Measurements from ENCODE around the gene PALS2. TPM values are rescaled to one million over a fixed set of nuclear protein-coding genes. Genes with fewer than 3 reads are reported as not detected.

PALS2 gene
- total RNA-seq, 2 donors from 2014 or later: 14.0 to 22.6 TPM

- Mint-ChIP-seq H3K9me3 (peaks cover 4% of the 10 kb centered on the region), H3K27ac (peak overlapping the region; percentile 58), H3K27me3 (no peaks in the 10 kb centered on the region), H3K4me1 (peaks cover 5% of the 10 kb centered on the region), H3K36me3 (ENCODE audit: low read depth) (no peaks in the 10 kb centered on the region), H3K4me3 (no peak overlapping the region)
- no peak for ATAC-seq (replicated peaks)
These were observed 35.8 kb downstream of the PALS2 start for GRCh38 chr7:24609059-24609458.

- H3K9me3 Mint-ChIP-seq: peaks cover 4% of the 10 kb centered on the region
- H3K4me1 Mint-ChIP-seq: peaks cover 5% of the 10 kb centered on the region
- peak overlapping the region; percentile 58 for H3K27ac Mint-ChIP-seq
- H3K4me3 Mint-ChIP-seq: no peak overlapping the region
- ATAC-seq (replicated peaks): no peak
- no peaks in the 10 kb centered on the region for H3K27me3 Mint-ChIP-seq
- no peaks in the 10 kb centered on the region for H3K36me3 Mint-ChIP-seq (ENCODE audit: low read depth)
These were observed 36.3 kb downstream of the PALS2 start for GRCh38 chr7:24609570-24609969.

- Mint-ChIP-seq H3K4me1 (peaks cover 5% of the 10 kb centered on the region), H3K36me3 (ENCODE audit: low read depth) (no peaks in the 10 kb centered on the region), H3K9me3 (peaks cover 4% of the 10 kb centered on the region), H3K27me3 (no peaks in the 10 kb centered on the region), H3K4me3 (no peak overlapping the region), H3K27ac (no peak overlapping the region)
- no peak for ATAC-seq (replicated peaks)
These were observed 37.9 kb downstream of the PALS2 start for GRCh38 chr7:24611130-24611529.

GRCh38 chr7:24617957-24618616 is 44.8 kb downstream of the PALS2 start:
- ATAC-seq (replicated peaks): no peak
- peaks cover 14% of the 10 kb centered on the region for H3K9me3 Mint-ChIP-seq
- no peak overlapping the region for H3K27ac Mint-ChIP-seq
- H3K4me3 Mint-ChIP-seq: no peak overlapping the region
- H3K27me3 Mint-ChIP-seq: no peaks in the 10 kb centered on the region
- H3K4me1 Mint-ChIP-seq: peaks cover 10% of the 10 kb centered on the region
- H3K36me3 Mint-ChIP-seq (ENCODE audit: low read depth): peaks cover 5% of the 10 kb centered on the region

GRCh38 chr7:24619978-24620377 is 46.7 kb downstream of the PALS2 start:
- H3K27me3 Mint-ChIP-seq: no peaks in the 10 kb centered on the region
- no peak overlapping the region for H3K4me3 Mint-ChIP-seq
- H3K4me1 Mint-ChIP-seq: peaks cover 11% of the 10 kb centered on the region
- ATAC-seq (replicated peaks): no peak
- H3K9me3 Mint-ChIP-seq: peaks cover 10% of the 10 kb centered on the region
- H3K36me3 Mint-ChIP-seq (ENCODE audit: low read depth): peaks cover 6% of the 10 kb centered on the region
- no peak overlapping the region for H3K27ac Mint-ChIP-seq

- peaks cover 15% of the 10 kb centered on the region for H3K36me3 Mint-ChIP-seq (ENCODE audit: low read depth)
- H3K4me1 Mint-ChIP-seq: peaks cover 11% of the 10 kb centered on the region
- no peak for ATAC-seq (replicated peaks)
- H3K4me3 Mint-ChIP-seq: no peak overlapping the region
- no peak overlapping the region for H3K27ac Mint-ChIP-seq
- no peaks in the 10 kb centered on the region for H3K27me3 Mint-ChIP-seq
- H3K9me3 Mint-ChIP-seq: peaks cover 9% of the 10 kb centered on the region
These were observed 49.5 kb downstream of the PALS2 start for GRCh38 chr7:24622646-24623182.

Other genes starting within 250 kb of the PALS2 start
- gene GSDME, start 184.0 kb downstream of the PALS2 start, total RNA-seq: 1 to 10 TPM in 1 of 2 donors, under 1 TPM in 1; 0.50 to 1.6 TPM

Data from activated T-helper 17 cell treated with anti-CD3 and anti-CD28 coated beads, Interleukin-2, amount 50 U/mL, for 72 hours (primary cell).